Superior temporal gyrus (tissue), 1 donor: ENCODE measurements around the gene WDR70.
"Not testable (repeated sequence)": the region's sequence is repeated elsewhere in the genome, so short reads cannot be mapped to it uniquely, and the experiment has no call there.

ENCODE experiments used
- DNase-seq: peaks from one replicate; pipeline ENCODE4 v3.0.0-alpha.2; 2016; ENCODE audit errors: extremely low spot score

WDR70 gene

DNA sequence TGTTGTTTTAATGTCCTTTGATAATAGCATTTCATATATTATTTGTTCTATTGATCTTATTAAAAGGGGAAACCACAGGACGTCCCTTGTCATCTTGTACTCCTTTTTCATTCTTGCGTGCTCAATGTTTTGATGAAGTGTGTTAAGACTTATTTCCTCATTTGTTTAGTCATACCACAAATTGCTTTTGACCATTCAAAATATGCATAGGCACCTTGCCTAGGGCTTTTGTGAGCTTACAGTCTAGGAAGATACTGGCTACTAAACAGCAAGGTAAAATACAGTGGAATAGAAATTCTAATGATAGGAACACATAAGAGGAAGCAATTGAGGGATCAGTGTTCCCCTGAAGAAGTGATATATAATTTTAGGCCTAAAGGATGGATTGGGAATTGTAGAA, 190.3 kb downstream of the WDR70 start:
- no peak for DNase-seq

DNA sequence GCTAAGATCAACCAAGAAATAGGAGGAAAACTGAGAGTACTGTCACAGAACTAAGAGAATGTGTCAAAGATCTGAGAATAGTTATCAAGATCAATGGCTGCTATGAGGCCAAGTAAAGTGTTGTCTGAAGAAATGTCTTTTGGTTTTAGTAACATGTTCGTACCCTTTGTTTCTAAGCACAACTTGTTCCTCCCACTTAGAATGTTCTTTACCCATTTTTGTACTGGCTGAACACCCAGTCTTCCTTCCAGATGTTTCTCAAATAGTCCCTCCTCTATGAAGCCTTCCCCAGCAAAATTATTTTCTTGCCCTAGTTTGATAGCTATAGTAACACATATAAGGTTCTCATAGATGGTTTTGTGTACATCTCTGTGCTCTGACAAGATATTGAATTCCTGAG, 191.5 kb downstream of the WDR70 start:
- no peak for DNase-seq

DNA sequence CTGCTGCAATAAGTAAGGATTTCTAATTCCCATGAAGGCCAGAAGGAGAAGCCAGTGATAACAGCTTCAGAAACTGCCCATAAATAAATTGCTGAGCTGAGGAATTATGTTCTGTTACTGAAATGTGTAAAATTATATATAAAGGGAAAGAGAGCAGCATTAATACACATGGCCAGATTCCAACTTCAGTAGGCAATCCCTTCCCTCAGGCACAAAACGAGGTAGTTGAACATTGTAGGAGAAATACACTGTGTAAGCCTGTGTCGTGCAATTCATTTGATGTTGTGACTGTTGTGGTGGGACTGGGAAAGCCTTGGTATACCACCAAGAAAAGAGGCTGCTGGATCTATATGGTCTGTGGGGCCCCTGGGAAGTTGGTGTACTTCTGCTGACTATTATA, 192.9 kb downstream of the WDR70 start:
- no peak for DNase-seq

DNA sequence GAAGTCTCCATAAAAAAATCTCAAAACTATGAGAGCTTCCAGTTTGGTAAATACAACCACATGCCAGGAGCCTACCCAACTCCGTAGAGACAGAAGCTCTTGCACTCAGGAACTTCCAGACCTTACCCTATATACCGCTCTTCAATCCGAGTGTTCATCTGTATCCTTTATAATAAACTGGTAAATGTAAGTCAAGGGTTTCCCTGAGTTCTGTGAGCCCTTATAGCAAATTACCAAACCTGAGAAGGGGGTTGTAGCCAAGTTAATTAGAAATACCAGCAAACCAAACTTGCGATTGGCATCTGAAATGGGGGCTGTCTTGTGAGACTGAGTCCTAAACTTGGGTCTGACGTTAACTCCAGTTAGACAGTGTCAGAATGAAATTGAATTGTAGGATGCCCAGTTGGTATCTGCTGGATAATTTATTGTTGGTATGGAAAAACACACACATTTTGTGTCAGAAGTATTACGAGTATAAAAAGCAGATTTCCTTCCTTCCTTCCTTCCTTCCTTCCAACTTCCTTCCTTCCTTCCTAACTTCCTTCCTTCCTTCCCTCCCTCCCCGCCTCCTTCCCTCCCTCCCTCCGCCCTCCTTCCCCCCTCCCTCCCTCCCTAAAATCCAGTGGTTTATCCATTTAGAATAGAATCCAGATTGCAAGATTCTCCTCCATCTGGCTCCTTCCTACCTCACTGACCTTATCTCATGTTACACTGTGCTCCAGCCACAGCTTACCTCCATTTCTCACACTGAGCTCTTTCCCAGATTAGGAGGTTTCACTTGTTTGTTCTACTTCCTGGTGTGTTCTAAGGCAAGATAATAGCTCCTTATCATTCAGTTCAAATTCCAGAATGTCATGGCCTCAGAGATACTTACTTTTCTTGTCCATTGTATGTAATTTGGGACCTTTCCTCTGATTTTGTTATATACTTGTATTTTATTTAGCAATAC, 196.7 kb downstream of the WDR70 start:
- DNase-seq: no peak

DNA sequence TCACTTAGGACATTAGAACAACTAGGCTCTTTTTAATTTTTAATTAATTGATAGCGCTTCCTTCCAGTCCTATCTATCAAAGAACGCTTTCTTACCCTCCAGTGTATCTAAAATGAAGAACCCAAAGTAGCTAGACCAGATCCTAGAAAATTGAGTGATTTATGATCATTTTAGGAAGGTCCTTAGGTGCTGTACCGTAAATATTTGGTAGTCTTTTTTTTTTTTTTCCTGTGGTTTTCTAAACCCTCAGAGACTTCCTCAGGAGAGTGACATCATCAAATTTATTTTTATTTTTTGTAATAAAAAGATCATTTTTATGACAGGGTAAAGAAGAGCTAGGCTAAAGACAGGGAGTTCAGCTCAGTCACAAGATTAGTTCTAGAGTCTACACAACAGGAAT, 197.4 kb downstream of the WDR70 start:
- no peak for DNase-seq

DNA sequence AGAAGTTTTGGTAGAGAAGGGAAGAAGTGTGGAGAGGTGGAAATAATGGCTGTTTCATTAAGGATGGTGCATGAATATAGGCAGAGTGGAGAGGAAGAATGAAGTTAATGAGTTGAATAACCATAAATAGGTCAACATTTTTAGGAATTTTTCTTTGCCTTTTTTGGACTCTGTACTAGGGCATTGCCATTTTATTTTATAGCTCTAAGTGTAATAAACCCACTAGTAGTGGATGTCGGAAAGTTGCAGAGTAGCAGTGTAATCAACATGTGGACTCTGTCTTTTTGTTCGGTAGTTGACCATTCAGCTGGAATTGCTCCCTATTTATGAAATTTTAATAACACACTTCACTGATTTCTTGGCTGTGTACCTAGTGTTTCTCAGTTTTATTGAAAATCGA, 199.1 kb downstream of the WDR70 start:
- no peak for DNase-seq

DNA sequence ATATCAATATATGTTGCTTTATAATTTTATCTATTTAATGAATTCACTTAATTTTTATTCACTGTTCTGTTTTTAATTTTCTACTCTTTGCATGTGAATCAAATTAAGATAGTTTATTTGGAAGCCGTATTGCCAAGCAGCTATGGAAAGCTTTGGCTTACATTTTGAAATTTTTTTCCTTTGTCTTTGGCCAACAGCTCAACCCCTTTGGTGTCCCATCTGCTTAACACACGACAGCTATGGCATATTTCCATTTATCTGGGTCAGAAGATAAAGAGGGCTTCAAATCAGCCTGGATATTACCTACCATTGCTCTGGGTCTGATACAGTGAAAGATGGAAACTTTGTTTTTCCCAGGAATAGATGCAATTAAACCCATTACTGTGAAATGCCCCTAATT, 201.0 kb downstream of the WDR70 start:
- DNase-seq: no peak

DNA sequence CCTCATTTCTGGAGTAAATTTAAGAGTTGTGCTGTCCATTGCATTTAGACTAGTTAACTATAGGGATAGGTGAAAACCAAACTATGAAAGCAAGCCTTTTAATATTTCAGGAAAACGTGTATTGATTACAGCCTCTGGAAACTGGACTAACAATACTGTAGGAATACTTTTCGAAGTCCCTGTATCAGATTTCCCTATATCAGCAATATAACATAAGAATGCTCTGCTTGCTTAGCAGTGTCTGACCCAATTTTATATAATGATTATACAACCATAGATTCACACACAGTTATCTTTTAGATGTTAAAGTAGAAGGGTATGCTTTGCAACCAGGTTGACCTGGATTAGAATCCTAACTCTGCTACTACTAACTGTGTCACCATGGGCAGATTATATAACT, 203.1 kb downstream of the WDR70 start:
- peak; percentile 31 for DNase-seq

DNA sequence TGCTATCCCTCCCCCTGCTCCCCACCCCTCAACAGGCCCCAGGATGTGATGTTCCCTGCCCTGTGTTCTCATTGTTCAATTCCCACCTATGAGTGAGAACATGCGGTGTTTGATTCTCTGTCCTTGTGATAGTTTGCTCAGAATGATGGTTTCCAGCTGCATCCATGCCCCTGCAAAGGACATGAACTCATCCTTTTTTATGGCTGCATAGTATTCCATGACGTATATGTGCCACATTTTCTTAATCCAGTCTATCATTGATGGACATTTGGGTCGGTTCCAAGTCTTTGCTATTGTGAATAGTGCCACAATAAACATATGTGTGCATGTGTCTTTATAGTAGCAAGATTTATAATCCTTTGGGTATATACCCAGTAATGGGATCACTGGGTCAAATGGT, 214.2 kb downstream of the WDR70 start:
- not testable (repeated sequence) for DNase-seq

DNA sequence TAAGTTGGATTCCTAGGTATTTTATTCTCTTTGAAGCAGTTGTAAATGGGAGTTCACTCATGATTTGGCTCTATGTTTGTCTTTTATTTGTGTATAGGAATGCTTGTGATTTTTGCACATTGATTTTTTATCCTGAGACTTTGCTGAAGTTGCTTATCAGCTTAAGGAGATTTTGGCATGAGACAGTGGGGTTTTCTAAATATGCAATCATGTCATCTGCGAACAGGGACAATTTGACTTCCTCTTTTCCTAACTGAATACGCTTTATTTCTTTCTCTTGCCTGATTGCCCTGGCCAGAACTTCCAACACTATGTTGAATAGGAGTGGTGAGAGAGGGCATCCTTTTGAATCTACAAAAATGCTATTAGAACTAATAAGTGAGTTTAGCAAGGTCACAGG, 215.7 kb downstream of the WDR70 start:
- not testable (repeated sequence) for DNase-seq

DNA sequence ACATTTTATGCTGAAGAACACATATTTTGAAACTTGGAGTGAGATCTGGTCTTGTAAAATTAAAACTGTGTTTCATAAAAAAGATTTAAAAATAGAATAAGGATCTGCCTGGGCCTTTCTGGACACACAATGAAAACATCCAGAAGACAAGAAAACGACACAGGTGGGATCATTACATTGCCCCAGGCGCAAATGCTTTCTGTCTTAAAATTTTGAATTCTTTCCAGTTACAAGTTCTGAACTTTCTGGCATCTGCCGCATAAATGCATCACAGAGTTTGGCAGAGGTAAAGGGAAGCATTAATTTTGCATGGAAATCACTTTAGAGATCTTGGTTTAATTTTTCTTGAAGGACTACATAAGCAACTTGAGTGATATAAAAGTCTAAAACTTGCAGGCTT, 219.6 kb downstream of the WDR70 start:
- DNase-seq: no peak

DNA sequence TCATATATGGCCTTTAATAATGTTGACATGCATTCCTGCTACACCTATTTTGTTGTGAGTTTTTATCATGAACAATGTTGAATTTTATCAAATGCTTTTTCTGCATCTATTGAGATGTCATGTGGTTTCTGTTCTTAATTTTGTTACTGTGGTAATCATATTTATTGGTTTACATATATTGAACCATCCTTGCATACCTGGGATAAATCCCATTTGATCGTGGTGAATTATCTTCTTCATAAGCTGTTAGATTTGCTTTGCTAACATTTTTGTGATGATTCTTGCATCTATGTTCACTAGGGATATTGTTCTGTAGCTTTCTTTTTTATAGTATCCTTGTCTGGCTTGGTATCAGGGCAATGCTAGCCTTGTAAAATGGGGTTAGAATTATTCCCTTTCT, 222.0 kb downstream of the WDR70 start:
- no peak for DNase-seq

DNA sequence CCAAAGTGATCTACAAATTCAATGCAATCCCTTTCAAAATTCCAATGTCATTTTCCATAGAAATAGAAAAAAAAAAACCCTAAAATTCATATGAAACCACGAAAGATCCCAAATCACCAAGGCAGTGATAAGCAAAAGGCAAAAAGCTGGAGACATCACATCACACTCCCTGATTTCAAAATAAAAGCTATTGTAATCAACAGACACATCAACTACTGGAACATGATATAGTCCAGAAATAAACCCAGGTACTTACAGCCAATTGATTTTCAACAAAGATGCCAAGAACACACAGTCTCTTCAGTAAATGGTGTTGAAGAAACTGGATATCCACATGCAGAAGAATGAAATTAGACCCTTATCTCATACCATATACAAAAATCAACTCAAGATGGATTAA, 224.0 kb downstream of the WDR70 start:
- DNase-seq: no peak

DNA sequence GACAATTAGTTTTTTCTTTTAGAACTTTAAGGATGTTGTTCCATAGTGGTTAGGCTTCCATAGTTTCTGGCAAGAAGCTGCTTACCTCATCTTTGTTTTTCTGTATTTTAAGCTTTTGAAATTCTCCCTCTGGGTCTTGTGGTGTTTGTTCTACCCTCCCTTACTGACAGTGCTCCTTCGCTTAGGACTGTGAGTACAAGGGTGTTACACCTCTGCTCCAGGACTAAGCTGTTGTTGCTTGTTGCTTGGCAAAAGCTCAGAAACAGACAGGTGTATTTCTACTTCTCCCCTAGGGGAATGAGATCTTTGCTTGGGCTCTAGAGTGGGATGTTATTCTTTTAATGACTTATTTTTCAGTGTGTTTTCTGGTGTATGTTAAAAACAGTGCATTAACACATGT, 225.2 kb downstream of the WDR70 start:
- no peak for DNase-seq

DNA sequence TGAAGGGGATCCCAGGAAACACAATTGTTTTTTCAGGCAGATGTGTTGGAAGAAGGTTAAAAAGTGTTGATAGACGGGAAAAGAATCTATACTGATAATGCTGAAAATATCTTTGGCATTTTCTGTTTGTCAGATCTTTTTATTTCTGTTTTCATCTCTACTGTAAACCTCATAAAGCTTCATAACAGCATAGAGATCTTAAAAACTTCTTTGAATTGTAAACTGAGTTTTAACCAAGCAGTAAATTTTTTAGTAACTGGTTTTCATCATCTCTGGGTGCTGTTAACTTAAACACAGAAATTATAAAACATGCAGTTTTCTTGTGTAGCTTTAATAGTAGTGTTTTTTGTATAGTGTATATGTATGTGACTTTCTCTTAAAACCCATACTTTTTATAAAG, 227.0 kb downstream of the WDR70 start:
- DNase-seq: no peak

DNA sequence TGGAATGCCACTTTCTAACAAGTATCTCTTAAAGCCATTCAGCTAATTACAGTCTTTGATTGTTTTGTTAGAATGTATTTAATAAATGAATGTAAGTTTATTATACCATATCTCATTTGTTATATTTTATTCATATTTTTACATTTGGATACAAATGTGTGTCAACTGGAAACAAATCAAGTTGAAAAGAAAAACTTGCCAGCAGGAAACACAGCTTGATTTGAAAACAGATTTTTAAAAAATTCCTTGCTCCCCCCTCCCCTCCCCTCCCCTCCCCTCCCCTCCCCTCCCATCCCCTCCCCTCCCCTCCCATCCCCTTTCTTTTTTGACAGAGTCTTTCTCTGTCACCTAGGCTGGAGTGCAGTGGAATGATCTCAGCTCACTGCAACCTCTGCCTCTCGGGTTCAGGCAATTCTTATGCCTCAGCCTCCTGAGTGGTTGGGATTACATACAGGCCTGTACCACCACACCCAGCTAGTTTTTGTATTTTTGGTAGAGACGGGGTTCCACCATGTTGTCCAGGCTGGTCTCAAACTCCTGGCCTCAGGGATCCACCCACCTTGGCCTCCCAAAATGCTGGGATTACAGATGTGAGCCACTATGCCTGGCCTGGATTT, 227.6 kb downstream of the WDR70 start:
- DNase-seq: no peak

DNA sequence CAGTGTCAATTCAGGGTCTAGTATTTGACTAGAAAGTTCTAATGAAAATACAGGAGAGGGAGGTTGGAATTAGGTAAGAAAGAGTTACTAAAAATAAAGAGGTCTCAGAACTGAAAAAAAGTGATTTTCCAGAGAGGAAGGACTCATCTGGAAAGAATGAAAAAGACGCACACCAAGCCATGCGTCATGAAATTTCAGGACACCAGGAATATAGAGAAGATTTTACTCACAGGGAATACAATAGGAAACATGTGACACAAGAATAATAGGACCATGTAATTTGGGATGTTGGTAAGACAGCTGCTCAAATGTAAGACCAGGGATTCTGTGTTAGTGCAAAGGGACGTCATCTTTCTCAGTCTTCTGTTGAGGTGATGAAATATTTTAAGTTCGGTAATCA, 236.1 kb downstream of the WDR70 start:
- no peak for DNase-seq

DNA sequence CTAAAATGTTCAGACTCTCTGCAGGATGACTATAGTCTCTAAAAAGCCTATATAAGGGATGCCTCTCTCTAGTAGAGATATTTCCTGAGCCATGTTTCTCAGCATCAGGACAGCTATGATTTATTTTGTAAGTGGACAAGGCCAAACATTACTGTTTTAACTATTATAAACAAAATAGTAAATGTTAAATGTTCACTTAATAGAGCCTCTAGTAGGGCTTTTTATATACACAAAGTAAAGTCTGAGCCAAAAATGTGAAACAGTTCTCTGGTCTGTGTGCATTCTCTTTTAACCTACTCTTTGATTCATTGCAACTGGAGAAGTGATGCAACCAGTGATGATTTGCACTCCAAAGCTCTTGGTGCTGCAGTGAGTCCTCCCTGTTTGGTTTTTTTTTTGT, 240.2 kb downstream of the WDR70 start:
- no peak for DNase-seq

DNA sequence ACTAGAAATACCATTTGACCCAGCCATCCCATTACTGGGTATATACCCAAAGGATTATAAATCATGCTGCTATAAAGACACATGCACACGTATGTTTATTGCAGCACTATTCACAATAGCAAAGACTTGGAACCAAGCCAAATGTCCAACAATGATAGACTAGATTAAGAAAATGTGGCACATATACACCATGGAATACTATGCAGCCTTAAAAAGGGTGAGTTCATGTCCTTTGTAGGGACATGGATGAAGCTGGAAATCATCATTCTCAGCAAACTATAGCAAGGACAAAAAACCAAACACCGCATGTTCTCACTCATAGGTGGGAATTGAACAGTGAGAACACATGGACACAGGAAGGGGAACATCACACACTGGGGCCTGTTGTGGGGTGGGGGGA, 243.2 kb downstream of the WDR70 start:
- not testable (repeated sequence) for DNase-seq

DNA sequence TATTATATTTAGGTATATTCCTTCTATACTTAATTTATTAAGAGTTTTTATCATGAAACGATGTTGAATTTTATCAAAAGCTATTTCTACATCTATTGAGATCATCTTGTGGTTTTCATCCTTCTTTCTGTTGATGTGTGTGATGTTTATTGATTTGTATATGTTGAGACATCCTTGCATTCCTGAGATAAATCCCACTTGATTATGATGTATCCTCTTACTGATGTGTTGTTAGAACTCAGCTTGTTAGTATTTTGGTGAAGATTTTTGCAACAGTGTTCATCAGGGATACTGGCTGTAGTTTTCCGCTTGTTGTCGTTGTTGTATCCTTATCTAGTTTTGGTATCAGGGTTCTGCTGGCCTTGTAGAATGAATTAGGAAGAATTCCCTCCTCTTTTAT, 247.1 kb downstream of the WDR70 start:
- DNase-seq: no peak

DNA sequence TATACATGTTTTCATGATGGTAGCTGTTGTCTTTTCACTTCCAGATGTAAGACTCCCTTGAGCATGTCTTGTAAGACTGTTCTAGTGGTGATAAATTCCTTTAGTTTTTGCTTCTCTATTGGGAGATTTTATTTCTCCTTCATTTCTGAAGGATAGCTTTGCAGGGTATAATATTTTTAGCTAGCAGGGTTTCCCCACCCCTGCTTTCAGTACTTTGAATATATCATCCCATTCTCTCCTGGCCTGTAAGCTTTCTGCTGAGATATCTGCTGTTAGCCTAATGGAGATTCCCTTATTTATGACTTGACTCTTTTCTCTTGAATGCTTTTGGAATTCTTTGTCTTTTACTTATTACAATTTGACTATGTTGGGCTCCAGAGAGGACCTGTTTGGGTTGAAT, 249.8 kb downstream of the WDR70 start:
- no peak for DNase-seq

DNA sequence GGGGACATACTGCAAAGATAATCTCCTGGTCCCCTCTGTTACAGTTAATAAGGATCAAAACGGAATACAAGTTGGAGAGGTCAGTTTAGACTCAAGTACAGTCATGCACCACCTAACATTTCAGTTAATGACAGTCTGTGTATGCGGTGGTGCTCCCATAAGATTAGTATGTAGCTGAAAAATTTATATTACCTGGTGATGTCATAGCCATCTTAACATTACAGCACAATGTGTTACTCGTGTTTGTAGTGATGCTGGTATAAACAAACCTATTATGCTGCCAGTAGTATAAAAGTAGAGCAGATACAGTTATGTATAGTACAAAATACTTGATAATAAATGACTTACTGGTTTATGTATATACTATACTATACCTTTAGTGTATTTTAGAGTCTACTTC, 252.8 kb downstream of the WDR70 start:
- DNase-seq: no peak

DNA sequence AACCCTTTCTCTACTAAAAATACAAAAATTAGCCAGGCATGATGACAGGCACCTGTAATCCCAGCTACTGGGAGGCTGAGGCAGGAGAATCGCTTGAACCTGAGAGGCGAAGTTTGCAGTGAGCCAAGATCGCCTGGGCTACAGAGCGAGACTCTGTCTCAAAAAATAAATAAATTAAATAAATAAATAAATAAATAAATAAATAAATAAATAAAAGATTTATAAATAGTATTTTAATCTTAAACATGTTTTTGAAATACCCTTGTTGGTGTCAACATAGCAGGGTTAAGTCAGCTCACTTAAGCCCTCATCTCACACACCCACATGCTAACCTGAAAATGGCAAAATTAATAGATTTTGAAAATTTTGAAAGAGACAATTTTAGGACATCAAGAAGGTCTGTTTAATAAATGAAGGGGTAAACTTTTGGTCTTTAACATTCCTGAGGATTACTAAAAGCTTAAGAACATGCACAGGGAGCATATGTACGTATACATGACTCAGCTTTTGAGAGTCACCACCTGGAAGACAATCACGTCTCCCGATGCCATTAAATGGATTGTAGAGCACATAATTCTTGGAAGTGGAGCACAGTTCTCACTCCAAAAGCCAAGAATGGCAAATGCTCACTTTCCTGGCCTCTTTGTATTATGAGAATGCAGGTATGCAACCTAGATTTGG, 258.2 kb downstream of the WDR70 start:
- no peak for DNase-seq
